NCI-H226 (cell line): ENCODE data around the gene RGS3.
"Not testable (repeated sequence)": the region's sequence is repeated elsewhere in the genome, so short reads cannot be mapped to it uniquely, and the experiment has no call there.

Experiments
- DNase-seq: peaks from one replicate; pipeline ENCODE4 v3.0.0-alpha.2; 2015

The RGS3 gene

DNA sequence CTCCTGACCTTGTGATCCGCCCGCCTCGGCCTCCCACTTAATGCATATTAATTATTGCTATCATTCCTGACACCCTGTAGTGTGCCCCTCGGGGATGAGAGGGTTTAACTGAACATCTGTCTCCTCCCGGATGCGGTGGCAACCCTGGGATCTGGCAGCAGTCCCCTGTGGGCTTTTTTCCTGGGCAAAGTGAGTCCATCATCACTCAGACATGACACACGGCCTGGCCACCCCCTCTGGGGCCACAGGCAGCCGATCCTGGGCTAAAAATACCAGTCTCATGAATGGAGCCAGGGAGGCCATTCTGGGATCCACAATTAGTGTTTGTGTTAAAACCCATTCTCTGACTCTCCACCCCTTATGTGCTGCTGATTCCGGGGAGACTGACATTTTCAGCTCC is 161.2 kb downstream of the RGS3 start:
- DNase-seq, result no peak

DNA sequence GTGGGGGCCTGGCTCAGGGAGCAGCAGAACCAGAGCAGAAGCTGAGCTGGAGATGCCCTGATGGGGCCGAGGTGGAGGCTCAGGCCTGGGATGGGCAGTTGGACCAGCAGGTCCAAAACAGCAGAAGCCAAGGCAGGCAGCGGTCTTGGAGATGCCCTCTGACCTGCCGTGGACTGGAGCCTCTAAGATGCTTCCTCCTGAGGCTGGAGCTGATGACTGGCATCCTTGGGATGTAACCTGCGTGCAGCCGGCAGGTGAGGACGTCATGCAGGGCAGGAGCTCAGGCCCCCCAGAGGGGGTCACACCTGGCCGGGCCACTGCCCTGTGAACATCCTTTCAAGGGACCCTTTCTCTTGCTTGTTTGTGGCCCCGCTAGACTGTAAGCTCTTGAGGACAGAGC is 162.0 kb downstream of the RGS3 start:
- no peak for DNase-seq

DNA sequence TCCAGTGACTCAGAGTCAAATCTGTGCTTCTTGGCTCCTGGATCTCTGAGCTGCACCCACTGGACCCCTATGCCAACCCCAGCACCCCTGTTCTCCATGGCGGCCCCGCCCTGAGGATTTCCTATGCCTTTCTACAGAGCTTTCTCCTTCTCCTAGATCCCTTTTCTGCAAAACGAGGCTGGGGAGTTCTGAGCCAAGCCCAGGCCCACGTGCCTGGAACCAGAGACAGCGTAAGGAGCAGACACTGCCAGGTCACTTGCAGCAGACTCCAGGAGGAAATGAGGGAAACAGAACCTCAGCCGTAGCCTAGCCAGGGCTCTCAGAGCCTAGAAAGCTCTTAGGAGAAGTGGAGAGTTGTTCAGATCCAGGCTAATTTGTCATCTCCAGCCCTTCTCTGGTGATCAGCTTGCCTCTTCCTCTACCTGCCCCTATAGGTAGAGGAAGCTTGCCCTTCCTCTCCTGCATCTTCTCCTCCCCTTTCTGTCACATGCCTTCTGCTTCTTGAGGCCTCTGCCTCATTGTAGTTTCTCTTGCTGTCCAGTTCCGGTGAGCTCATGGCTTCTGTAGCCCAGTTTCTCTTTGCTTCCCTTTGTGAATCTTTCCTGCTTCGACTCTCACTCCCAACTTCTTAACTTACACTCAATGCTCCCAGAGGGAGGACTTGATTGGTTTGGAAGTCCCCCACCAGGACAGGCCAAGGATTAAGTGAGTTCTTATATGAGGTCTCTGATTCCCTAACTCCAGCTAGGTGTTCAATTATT is 163.4 kb downstream of the RGS3 start:
- DNase-seq, result no peak

DNA sequence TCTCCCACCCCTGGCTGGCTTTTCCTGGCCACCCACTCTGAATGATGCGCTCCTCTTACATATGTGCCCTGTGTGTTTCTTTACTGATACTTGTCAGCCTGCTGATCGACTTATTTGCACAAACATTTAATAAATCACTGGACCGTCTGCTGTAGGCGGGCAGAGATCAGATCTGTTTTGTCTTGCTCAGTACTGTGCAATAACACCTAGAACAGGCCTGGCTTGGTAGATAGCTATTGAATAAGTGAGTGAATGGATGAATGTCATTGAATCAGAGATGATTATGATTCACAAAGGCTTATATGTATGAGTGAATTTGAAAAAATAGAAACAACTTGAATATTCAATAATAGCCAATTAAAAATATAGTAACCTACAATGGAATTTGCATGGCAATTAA is 165.1 kb downstream of the RGS3 start:
- DNase-seq, result no peak

DNA sequence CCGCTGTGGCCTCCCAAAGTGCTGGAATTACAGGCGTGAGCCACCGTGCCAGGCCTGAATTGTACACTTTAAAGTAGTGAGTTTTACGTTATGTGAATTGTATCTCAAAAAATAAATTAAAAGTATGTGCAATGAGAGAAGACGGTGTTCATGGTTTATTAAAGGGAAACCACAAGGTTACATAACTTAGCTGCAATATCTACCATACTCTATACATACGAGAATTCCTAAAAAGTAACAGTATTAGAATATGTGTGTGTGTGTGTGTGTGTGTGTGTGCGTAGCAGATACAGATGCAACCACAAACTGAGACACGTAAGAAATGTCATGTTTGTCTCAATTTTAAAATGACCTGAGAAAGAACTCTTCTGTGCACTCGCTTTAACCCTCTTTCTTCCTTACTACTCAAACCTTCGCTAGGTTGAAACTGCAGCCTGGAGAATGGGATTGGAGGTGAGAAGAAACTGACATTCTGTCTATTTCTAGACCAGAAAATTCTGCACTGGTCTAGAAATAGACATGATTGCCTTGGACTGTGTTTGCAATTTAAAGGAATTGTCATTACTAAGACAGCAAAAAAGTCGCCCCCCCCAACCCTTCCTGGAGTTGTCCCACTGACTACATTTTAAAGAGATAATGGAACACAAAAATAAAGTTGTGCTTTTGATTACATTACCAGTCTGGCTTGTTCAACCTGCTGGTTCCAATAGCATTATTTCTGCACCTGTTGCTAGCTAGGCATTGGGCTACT is 167.0 kb downstream of the RGS3 start:
- no peak for DNase-seq

DNA sequence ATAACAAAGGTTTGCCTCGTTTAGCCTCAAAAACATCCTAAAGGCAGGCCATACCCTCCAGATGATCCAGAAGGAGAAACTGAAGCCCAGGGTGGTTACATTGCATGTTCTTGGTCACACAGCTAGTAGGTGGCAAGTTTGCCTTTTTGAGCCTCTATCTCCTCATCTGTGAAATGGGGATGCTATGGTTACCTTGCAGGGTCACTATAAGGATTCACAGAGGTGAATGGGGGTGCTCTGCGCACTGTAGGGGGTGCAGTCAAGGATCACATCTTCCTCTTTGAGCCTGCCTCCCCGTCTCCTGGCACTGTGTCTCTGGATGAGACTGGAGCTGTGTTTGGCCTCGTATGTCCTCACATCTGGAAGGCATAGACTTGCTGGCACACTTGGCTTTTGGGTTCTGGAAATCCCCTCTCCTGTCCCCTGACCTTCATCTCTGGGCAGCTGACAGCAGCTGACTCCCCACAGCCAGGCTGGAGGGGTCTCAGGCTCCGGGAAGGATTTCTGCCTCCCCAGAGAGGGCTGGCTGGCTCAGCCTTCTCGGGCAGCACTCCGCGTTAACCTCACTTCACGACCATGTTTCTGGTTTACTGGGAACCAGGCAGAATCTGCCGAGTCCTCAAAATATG is 167.7 kb downstream of the RGS3 start:
- no peak for DNase-seq

DNA sequence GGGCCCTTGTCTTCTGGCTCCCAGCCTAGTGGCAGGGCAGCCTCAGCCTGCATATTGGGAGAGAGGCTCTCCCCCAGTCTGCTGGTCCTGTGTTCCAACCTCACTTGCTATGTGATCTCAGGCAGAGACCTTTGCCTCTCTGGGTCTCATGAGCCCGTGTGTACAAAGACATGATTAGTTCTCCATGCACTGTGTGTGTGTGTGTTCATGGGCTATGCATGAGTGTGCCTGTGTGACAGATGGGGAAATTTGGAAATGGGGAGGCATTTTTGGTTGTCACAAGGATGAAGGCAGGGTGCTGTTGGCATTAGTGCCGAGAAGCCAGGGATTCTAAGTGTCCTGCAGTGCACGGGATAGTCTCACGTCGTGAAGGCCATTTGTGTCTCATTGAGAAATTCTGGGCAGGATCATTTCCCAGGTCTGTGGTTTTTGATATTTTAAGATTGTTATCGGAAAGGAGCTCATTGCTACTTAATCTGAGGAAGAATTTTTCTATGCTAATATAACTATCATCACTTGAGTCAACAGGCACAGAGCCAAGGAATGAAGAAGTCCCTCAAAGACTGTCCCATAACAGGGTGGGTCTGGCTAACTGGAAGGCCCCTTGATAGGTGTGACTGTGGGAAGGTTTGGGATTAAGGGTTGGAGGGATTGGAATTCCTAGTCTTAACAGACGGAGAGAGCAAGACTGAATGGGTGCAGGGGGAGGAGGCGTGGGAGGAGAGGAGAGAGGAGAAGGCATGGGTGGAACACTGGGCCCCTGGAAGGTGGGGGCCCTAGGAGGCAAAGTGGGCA is 168.5 kb downstream of the RGS3 start:
- DNase-seq, result no peak

DNA sequence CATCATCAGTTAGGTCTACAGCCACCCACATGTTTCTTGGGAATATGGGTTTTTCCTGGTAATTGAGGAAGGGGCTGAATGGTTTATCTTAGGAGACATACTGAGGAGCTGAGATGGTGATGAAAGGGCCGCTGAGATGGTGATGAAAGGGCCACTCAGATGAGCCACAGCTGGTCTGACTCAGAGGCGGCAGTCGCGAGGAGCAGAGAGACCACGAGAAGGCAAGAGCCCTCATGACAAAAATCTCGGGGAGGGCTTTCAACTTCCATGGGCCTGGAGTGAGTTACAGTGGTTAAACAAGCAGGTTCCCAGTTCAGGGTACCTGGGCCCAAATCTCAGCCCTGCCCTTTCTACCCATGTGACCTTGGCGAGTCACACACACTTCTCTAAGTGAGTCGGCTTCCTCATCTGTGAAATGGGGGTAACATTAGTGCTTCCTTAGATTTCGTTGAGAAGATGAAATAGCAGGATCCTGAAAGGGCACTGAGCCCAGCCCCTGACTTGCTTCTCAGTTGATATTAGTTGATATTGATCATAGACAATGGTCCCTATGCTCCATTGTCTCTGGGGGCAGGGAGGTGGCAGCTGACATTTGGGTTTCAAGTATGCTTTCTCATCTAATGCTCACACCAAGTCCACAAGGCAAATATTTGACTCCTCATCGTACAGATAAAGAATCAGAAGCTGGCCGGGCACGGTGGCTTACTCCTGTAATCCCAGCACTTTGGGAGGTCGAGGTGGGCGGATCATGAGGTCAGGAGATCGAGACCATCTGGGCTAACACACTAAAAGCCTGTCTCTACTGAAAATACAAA is 169.5 kb downstream of the RGS3 start:
- no peak for DNase-seq

DNA sequence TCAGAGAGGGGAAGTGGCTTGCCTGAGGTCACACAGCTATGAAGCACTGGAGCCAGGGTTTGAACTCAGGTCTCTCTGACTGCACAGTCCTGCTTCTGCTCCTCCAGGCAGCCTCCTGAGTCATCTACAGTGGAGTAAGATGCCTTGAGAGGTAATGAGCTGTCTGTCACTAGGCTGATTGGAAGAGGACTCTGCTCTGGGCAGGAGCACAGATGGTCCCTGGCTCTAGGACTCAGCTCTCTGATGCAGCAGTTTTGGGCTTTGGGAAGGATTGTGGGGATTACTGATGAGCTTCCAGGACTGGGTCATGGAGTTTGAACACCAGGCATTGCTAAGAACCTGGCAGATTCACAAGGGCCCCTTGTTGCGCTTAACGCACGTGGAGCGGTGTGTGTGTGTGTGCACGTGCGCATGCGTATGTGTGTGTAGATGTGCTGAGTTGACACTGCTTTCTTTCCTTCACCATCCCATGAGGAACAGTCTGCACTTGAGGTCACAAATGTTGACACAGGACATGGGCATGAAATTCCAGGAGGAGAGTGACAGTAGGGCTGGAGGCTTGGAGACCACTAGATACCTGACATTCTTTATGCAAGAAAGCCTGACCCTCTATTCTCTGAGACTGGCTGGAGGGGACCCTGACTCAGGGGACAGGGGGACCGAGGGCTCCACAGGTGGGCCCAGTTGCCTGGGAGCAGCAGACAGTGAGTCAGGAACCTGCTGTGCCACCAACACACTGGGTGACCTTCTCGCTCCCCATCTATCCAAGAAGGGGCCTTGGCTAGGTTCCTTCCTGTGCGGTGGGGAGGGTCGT is 170.5 kb downstream of the RGS3 start:
- DNase-seq, result no peak

DNA sequence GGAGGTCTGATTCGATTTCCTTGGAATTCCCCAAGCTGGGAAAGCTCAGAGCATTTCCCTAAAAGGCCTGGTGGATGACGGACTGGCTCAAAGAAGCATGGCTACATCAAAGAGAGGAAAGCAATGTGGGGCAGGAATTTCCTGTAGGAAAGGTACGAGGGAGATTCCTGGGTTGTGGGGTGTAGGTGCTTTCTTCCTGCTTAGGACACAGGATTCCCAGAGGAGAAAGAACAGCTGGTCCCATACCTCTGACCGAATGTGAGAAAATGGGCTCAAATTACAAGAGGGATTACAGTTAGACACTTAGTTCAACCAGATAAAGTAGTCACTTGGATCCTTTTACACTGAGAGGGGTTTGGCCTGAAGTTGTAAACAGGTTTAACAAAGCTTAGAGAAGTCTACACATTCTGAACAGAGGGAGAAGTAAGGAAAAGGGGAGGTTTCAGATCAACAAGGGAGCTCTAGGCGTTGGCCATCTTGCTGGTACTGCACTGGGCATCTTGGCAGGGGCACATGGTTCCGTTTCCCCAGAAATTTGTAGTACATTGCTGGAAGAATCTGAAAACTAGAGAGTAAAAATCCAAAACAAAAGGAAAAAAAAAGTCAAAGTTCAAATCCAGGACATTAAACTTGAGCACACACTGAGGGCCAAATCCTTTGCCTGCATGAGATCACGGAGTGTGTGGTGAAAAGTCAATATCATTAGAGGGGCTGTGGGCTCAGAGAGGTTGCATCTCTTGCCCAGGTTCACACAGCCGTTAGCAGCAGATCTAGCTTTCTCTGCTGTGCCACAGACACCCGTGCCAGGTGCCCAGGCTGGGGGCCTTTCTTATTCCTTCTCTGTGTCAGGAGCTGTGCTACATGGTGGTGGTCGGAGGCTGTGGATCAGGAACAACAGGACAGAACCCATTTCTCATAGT is 171.3 kb downstream of the RGS3 start:
- no peak for DNase-seq

DNA sequence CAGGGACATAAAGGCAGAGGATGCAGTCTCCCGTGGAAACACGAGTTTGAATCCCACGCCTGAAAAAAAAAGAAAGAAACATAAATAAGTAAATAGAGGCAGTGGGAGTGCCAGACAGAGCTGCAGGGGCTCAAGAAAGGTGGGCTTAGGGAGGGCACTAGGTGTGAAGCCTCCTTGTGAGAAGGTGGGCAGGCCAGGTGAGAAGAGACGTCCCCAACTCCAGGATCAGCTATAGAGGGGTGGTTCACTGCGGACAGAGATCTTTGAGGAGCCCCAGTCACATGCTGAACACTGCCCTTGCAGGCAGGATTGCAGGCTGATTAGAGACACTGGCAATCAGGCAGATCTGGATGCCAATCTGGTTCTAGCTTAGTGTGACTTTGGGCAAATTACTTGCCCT is 172.1 kb downstream of the RGS3 start:
- no peak for DNase-seq

DNA sequence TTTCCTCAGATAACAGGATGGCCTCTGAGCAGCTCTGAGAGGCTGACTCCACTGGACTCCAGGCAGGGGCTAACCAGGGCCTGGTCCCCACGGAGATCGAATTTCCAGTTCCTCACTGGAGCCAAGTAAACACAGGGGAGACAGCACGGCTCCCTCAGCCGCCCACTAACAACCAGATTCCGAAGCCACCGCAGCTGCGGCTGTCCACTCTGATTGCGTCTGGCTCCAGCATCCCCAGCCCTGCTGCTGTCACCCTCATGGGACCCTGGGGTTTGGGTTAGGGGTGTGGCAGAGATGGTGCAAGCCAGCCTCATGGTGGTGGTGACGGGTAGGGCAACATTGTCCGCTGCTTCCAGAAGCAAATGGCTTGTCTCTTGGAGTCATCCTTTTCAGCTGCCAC is 172.6 kb downstream of the RGS3 start:
- no peak for DNase-seq

DNA sequence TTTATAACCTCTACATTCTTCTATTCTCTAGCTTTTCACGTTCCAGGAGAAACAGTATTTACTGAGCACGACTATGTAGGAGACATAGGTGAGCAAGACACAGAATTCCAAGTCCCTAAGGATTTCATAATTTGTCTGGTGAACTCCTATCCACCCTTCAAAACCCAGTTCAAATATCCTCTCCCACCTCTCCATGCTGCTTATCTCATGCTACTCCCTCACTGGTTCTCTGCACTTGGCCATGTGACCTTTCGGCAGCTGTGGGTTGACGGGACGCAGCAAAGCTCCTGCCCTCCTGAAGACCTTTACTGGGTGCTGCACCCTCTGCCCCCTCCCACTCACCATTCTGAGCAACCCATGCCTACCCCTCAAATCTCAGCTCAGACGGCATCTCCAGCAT is 173.2 kb downstream of the RGS3 start:
- DNase-seq, result no peak

DNA sequence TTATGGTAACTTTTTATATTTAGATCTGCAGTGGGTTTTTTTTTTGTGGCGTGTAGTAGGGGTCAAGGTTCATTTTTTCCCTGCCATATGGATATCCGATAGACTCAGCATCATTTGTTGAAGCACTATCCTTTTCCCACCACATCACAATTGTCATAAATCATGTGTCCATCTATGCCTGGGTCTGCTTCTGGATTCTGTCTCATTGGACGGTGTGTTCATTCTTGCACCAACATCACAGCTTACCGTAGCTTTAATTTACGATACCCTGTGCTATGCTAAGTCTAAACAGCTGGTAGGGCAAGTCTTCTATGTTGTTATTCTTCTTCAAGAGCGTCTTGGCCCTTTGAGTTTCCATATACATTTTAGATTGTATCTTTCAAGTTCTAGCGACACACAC is 175.0 kb downstream of the RGS3 start:
- DNase-seq, result no peak

DNA sequence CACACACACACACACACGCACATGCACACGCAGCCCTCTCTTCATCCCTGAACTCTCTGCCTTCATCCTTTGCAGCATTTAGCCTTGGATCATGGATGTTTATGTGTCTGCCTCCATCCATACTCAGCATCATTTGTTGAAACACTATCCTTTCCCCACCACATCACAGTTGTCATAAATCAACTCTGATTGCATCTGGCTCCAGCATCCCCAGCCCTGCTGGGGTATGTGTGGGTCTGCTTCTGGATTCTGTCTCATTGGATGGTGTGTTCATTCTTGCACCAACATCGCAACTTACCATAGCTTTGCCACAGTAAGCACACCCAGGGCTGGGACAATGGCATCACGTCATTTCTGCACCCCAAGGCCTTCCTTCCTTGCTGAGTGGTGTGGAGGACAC is 175.4 kb downstream of the RGS3 start:
- no peak for DNase-seq

DNA sequence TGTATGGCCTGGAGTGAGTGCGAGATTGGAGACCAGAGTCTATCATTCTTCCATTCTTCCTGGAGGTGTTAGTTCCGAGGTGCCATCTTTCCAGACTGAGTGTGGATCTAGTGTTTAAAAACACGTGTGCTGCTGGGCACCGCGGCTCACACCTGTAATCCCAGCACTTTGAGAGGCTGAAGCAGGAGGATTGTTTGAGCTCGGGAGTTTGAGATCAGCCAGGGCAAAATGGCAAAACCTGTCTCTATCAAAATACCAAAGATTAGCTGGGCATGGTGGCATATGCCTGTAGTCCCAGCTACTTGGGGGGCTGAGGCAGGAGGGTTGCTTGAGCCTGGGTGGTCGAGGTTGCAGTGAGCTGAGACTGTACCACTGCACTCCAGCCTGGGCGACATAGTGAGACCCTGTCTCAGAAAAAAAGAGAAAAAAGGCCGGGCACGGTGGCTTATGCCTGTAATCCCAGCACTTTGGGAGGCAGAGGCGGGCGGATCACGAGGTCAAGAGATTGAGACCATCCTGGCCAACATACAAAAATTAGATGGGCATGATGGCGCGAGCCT is 176.0 kb downstream of the RGS3 start:
- not testable (repeated sequence) for DNase-seq

DNA sequence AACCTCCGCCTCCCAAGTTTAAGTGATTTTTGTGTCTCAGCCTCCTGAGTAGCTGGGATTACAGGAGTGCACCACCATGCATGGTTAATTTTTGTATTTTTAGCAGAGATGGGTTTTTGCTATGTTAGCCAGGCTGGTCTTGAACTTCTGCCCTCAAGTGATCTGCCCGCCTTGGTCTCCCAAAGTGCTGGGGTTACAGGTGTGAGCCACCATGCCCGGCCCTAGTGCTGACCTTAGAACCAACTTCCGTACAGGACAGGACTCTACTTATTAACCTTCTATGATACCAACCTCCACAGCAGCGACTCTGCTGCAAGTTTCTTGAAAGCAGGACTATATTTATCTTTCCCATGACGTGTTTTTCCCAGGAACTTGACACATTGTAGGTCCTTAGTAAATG is 176.9 kb downstream of the RGS3 start:
- no peak for DNase-seq

DNA sequence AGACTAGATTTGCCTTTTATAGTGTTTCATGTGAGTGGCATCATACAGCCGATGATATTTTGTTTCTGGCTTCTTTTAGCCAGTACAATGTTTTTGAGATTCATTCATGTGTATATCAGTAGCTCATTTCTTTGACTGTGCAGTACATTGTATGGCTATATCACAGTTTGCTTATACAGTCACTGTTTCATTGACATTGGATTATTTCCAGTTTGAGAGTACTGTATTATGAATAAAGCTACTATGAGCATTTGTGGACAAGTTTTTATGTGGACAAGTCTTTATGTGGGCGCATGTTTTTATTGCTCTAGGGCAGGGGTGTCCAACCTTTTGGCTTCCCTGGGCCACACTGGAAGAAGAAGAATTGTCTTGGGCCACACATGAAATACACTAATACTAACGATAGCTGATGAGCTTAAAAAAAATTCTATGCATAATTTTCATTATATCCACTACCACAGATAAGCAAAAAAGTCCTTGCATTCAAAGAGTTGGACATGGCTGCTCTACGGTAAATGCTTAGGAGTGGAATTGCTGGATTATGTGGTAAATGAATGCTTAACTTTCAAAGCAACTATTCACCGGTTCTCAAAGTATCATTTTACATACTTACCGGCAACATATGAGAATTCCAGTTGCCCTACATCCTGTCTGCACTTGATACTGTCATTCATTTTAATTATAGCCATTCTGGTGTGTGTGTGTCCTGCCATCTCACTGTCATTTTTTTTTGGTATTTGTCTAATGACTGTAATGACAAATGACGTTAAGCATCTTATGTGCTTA is 177.8 kb downstream of the RGS3 start:
- DNase-seq, result no peak

DNA sequence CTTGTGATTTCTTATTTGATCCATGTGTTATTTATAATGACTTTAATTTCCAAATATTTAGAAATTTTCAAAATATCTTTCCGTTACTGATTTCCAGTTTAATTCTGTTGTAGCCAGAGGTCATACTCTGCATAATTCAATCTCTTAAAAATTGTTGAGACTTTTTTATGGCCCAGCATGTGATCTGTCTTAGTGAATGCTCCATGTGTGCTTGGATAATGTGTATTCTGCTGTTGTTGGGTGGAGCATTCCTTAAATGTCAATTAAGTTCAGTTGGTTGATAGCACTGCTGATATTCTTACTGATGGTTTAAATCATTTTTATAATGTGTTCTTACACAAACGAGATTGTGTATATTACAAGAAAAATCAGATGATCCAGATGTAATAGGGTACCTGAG is 180.8 kb downstream of the RGS3 start:
- DNase-seq, result no peak
